Thyroid gland (tissue), 4 donors: ENCODE data around the gene NUP58.

Source experiments
- POLR2A ChIP-seq, 2 donors: fragments of 450-650 bp; IDR thresholded peaks; one replicate each; pipeline ENCODE4 v1.6.1; 2017; ENCODE audit warnings: antibody characterized with exemption in 2 of 2, mild to moderate bottlenecking in 2 of 2, moderate library complexity in 1 of 2
- TF ChIP-seq, protein P1 (sequence below), 6 experiments: fragments of 200-600 bp in 3 of 6; fragments of 450-650 bp in 3 of 6; sonication (generic) in 3 of 6; IDR thresholded peaks; one replicate each; pipeline ENCODE4 v1.5.1; 2016 to 2019; ENCODE audit warnings: antibody characterized with exemption in 6 of 6, mild to moderate bottlenecking in 2 of 6, inconsistent platforms in 1 of 6, moderate library complexity in 1 of 6

DNA sequence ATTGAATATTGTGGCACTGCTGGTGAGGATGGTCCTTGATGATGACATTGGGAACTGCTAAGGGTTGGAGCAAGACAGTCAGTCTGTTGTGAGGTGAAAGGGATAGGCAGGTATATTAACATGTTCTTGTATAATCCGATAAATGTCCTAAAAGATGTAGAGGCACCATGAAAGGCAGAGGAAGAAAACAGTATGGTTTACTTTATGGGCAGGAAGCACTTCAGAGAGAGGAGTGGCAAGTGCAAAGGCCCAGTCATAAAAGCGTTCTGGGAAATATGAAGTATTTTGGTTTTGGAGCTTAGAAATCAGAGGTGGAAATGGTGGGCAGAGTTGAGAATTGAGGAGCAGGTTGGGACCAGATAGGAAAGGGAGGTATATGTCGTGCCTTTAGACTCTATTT, 9.5 kb downstream of the NUP58 start:
- TF ChIP-seq, protein P1, sequence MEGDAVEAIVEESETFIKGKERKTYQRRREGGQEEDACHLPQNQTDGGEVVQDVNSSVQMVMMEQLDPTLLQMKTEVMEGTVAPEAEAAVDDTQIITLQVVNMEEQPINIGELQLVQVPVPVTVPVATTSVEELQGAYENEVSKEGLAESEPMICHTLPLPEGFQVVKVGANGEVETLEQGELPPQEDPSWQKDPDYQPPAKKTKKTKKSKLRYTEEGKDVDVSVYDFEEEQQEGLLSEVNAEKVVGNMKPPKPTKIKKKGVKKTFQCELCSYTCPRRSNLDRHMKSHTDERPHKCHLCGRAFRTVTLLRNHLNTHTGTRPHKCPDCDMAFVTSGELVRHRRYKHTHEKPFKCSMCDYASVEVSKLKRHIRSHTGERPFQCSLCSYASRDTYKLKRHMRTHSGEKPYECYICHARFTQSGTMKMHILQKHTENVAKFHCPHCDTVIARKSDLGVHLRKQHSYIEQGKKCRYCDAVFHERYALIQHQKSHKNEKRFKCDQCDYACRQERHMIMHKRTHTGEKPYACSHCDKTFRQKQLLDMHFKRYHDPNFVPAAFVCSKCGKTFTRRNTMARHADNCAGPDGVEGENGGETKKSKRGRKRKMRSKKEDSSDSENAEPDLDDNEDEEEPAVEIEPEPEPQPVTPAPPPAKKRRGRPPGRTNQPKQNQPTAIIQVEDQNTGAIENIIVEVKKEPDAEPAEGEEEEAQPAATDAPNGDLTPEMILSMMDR (IDR thresholded peaks at IDR 0.05), result no peak
- no peak for TF ChIP-seq POLR2A (IDR thresholded peaks at IDR 0.05)
